NT2/D1 (cell line): ENCODE data around the gene CHRNG.

Source experiments
- SUZ12 ChIP-seq: IDR thresholded peaks from 2 replicates; pipeline ENCODE4 v1.6.1; 2011; ENCODE audit not compliant: insufficient read length, insufficient read depth; ENCODE audit errors: extremely low read depth
- YY1 ChIP-seq: IDR thresholded peaks from 2 replicates; pipeline ENCODE4 v1.6.1; 2011; ENCODE audit not compliant: insufficient read length, insufficient read depth
- ZNF274 ChIP-seq: IDR thresholded peaks from 2 replicates; pipeline ENCODE4 v1.6.1; 2011; ENCODE audit warnings: mild to moderate bottlenecking, low read depth, low read length

DNA sequence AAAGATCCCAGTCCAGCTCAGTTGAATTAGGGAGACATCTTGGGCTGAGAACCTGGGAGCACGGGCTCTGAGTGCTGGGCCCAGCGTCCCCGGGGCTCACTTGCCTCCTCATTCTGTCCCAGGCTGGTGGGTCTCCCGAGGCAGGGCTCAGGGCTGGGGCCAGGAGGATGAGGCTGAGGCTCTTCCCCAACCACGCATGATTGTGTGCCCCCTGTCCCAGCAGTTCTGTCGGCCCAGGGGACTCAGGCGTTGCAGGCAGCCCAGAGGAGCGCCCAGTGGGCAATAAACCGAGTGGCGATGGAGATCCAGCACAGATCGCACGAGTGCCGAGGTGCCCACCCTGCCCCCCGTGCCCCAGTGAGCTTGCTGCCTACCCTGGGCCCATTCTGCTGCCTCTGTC lies 18.4 kb upstream of the CHRNG start:
- no peak for TF ChIP-seq YY1
- TF ChIP-seq ZNF274 = no peak
- TF ChIP-seq SUZ12 = no peak
